ENCODE data around the gene SUCLG2. TPM values are rescaled to one million over a fixed set of nuclear protein-coding genes. Genes with fewer than 3 reads are reported as not detected.

The SUCLG2 gene
- total RNA-seq, 1 experiment from 2014 or later = 22.3 TPM

DNA sequence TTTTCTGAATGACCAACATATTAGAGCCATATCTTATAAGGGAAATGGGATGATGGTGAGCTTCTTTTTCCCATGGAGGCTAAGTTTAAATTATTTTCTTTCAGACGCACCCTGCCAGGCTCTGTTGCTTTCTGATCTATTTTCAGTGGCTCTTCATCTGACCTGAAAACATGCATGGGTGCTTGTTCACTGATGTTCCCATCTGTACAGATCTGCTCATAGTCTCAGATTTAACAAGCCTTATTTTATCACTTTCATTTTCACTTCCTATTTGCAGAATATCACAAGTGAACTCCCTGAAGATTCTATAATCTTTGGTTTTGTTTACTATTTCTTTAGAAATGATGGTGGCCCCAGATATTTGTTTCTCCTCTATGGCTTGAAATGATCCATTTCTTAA lies 31.1 kb upstream of the SUCLG2 start:
- H3K79me2 ChIP-seq (ENCODE audit: low read length) = no peaks in the 10 kb centered on the region
- DNase-seq (no peak), ATAC-seq (no peak)
- intact Hi-C loops (cut with micrococcal nuclease) = no loop called here
- no peak overlapping the region for H3K27ac ChIP-seq (ENCODE audit: low read length)
- no peaks in the 10 kb centered on the region for H3K36me3 ChIP-seq (ENCODE audit: low read depth, low read length)
- no peak overlapping the region for H2AFZ ChIP-seq (ENCODE audit: low read length)
- CTCF ChIA-PET = no interaction called here
- POLR2A ChIA-PET (ENCODE audit: unreplicated experiment) = no interaction called here
- no peak overlapping the region for H3K4me3 ChIP-seq (ENCODE audit: low read length)
- no peak for TF ChIP-seq EZH2phosphoT487 (IDR thresholded peaks at IDR 0.05; ENCODE audit: borderline replicate concordance, low read length)
- no peak for TF ChIP-seq EZH2 (IDR thresholded peaks at IDR 0.05; ENCODE audit: low read length, unreplicated experiment)
- TF ChIP-seq, protein P1, sequence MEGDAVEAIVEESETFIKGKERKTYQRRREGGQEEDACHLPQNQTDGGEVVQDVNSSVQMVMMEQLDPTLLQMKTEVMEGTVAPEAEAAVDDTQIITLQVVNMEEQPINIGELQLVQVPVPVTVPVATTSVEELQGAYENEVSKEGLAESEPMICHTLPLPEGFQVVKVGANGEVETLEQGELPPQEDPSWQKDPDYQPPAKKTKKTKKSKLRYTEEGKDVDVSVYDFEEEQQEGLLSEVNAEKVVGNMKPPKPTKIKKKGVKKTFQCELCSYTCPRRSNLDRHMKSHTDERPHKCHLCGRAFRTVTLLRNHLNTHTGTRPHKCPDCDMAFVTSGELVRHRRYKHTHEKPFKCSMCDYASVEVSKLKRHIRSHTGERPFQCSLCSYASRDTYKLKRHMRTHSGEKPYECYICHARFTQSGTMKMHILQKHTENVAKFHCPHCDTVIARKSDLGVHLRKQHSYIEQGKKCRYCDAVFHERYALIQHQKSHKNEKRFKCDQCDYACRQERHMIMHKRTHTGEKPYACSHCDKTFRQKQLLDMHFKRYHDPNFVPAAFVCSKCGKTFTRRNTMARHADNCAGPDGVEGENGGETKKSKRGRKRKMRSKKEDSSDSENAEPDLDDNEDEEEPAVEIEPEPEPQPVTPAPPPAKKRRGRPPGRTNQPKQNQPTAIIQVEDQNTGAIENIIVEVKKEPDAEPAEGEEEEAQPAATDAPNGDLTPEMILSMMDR (conservative IDR thresholded peaks at IDR 0.05; ENCODE audit: low read depth, low read length) = no peak
- H3K9me3 ChIP-seq (ENCODE audit: low read length) = no peaks in the 10 kb centered on the region
- H3K4me2 ChIP-seq (ENCODE audit: low read length) = no peak overlapping the region
- H3K9ac ChIP-seq (ENCODE audit: low read length) = no peak overlapping the region
- no peaks in the 10 kb centered on the region for H4K20me1 ChIP-seq (ENCODE audit: low read length)
- no TSS peak for BruUV-seq (replicated peaks)
- H3K27me3 ChIP-seq (ENCODE audit: low read length) = no peaks in the 10 kb centered on the region
- no peaks in the 10 kb centered on the region for H3K4me1 ChIP-seq (ENCODE audit: insufficient read depth, low read length)
- H3F3A ChIP-seq (ENCODE audit: low read length, unreplicated experiment) = no peaks in the 10 kb centered on the region
- H3K9me2 ChIP-seq (replicated peaks; ENCODE audit: low read length) = no peaks in the 10 kb centered on the region

GRCh38 chr3:67684211-67684610 lies 29.8 kb upstream of the SUCLG2 start:
- Histone ChIP-seq H3K9ac (ENCODE audit: low read length) (no peak overlapping the region), H4K20me1 (ENCODE audit: low read length) (no peaks in the 10 kb centered on the region), H3K27me3 (ENCODE audit: low read length) (no peaks in the 10 kb centered on the region), H3K36me3 (ENCODE audit: low read depth, low read length) (no peaks in the 10 kb centered on the region), H3K4me1 (ENCODE audit: insufficient read depth, low read length) (no peaks in the 10 kb centered on the region), H3K4me3 (ENCODE audit: low read length) (no peak overlapping the region), H3F3A (ENCODE audit: low read length, unreplicated experiment) (no peaks in the 10 kb centered on the region), H2AFZ (ENCODE audit: low read length) (no peak overlapping the region), H3K9me3 (ENCODE audit: low read length) (no peaks in the 10 kb centered on the region), H3K9me2 (replicated peaks; ENCODE audit: low read length) (no peaks in the 10 kb centered on the region), H3K27ac (ENCODE audit: low read length) (no peak overlapping the region), H3K4me2 (ENCODE audit: low read length) (no peak overlapping the region), H3K79me2 (ENCODE audit: low read length) (no peaks in the 10 kb centered on the region)
- TF ChIP-seq EZH2phosphoT487 (IDR thresholded peaks at IDR 0.05; ENCODE audit: borderline replicate concordance, low read length) (no peak), EZH2 (IDR thresholded peaks at IDR 0.05; ENCODE audit: low read length, unreplicated experiment) (no peak)
- TF ChIP-seq, protein P1 (conservative IDR thresholded peaks at IDR 0.05; ENCODE audit: low read depth, low read length) = no peak
- no TSS peak for BruUV-seq (replicated peaks)
- intact Hi-C loops (cut with micrococcal nuclease) = no loop called here
- POLR2A ChIA-PET (ENCODE audit: unreplicated experiment) = no interaction called here
- no peak for ATAC-seq
- no peak for DNase-seq
- CTCF ChIA-PET = no interaction called here

DNA sequence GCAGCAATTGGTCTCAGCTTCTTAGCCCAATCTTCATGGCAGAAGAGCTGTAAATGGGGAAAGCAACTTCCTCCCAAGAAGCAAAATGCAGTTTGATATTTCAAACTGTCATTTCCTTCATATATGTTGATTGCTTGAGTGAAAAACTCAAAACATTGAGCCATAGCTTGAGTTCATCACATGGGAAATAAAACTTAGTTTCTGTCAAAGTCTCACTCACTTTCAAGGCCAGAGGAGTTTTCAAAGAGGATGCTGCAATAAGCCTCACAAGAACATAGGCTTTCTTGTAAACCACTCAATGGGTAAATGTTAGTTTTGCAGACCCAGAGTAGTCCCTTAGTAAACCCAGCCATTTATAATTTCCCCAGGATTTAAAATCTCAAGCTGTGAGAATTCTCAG lies 29.1 kb upstream of the SUCLG2 start:
- intact Hi-C loops (cut with micrococcal nuclease) = no loop called here
- CTCF ChIA-PET = no interaction called here
- POLR2A ChIA-PET (ENCODE audit: unreplicated experiment) = no interaction called here

More for the DNA sequence above, 29.1 kb upstream of the SUCLG2 start:
- Histone ChIP-seq H3K79me2 (ENCODE audit: low read length) (no peaks in the 10 kb centered on the region), H3K4me2 (ENCODE audit: low read length) (no peak overlapping the region), H3K27ac (ENCODE audit: low read length) (no peak overlapping the region), H4K20me1 (ENCODE audit: low read length) (no peaks in the 10 kb centered on the region), H2AFZ (ENCODE audit: low read length) (no peak overlapping the region), H3K27me3 (ENCODE audit: low read length) (no peaks in the 10 kb centered on the region), H3F3A (ENCODE audit: low read length, unreplicated experiment) (no peaks in the 10 kb centered on the region), H3K9me3 (ENCODE audit: low read length) (no peaks in the 10 kb centered on the region), H3K9me2 (replicated peaks; ENCODE audit: low read length) (no peaks in the 10 kb centered on the region), H3K4me1 (ENCODE audit: insufficient read depth, low read length) (no peaks in the 10 kb centered on the region), H3K9ac (ENCODE audit: low read length) (no peak overlapping the region), H3K36me3 (ENCODE audit: low read depth, low read length) (no peaks in the 10 kb centered on the region), H3K4me3 (ENCODE audit: low read length) (no peak overlapping the region)
- BruUV-seq (replicated peaks) = no TSS peak
- DNase-seq (no peak), ATAC-seq (no peak)
- TF ChIP-seq, protein P1 (conservative IDR thresholded peaks at IDR 0.05; ENCODE audit: low read depth, low read length) = no peak
- TF ChIP-seq EZH2phosphoT487 (IDR thresholded peaks at IDR 0.05; ENCODE audit: borderline replicate concordance, low read length) (no peak), EZH2 (IDR thresholded peaks at IDR 0.05; ENCODE audit: low read length, unreplicated experiment) (no peak)
